Neural progenitor cell (in vitro differentiated cells): ENCODE measurements around the gene ACTR1A. TPM values are rescaled to one million over a fixed set of nuclear protein-coding genes. Genes with fewer than 3 reads are reported as not detected.
A peak's percentile ranks its signal among the peaks of the same experiment; 100 is the strongest.

ENCODE experiments used
- DNase-seq: peaks from one replicate; pipeline ENCODE4 v3.0.0-alpha.2; 2016; ENCODE audit warnings: low spot score
- H2AFZ ChIP-seq: fragments of 200-600 bp; sonication (generic); replicated peaks from 2 replicates; pipeline ENCODE4 v1.6.1; 2016; ENCODE audit warnings: antibody characterized with exemption
- H3F3A ChIP-seq: fragments of 200-600 bp; sonication (generic); 2 replicates; pipeline ENCODE4 v1.6.1; 2016; ENCODE audit warnings: antibody characterized with exemption, low read depth
- H3K27ac ChIP-seq: fragments of 200-600 bp; sonication (generic); 2 replicates; pipeline ENCODE4 v1.5.1; 2016; ENCODE audit warnings: mild to moderate bottlenecking
- H3K27me3 ChIP-seq: fragments of 200-600 bp; sonication (generic); 2 replicates; pipeline ENCODE4 v1.6.1; 2016; ENCODE audit warnings: mild to moderate bottlenecking, moderate library complexity
- H3K36me3 ChIP-seq: fragments of 200-600 bp; sonication (generic); 2 replicates; pipeline ENCODE4 v1.5.1; 2016
- H3K4me1 ChIP-seq: fragments of 200-600 bp; sonication (generic); 2 replicates; pipeline ENCODE4 v1.6.1; 2016; ENCODE audit warnings: mixed run types
- H3K4me2 ChIP-seq: fragments of 200-600 bp; sonication (generic); 2 replicates; pipeline ENCODE4 v1.6.1; 2016
- H3K4me3 ChIP-seq: fragments of 200-600 bp; sonication (generic); 2 replicates; pipeline ENCODE4 v1.5.1; 2016
- H3K79me2 ChIP-seq: fragments of 200-600 bp; sonication (generic); 2 replicates; pipeline ENCODE4 v1.6.1; 2016; ENCODE audit warnings: low read depth
- H3K9ac ChIP-seq: fragments of 200-600 bp; sonication (generic); 2 replicates; pipeline ENCODE4 v1.6.1; 2016
- H3K9me3 ChIP-seq: fragments of 200-600 bp; sonication (generic); 2 replicates; pipeline ENCODE4 v1.5.1; 2016; ENCODE audit warnings: low read depth
- H4K20me1 ChIP-seq: fragments of 200-600 bp; sonication (generic); 2 replicates; pipeline ENCODE4 v1.6.1; 2016; ENCODE audit warnings: low read depth
- H3K27ac Mint-ChIP-seq: 3 replicates; pipeline ENCODE4 v1.8.0; 2021; ENCODE audit warnings: mixed read lengths
- H3K27me3 Mint-ChIP-seq: 2 replicates; pipeline ENCODE4 v1.8.0; 2022; ENCODE audit warnings: low read depth, mild to moderate bottlenecking, inconsistent platforms, moderate library complexity, mixed read lengths; ENCODE audit not compliant: insufficient read depth
- H3K36me3 Mint-ChIP-seq: 3 replicates; pipeline ENCODE4 v1.8.0; 2021; ENCODE audit warnings: mixed read lengths
- H3K4me1 Mint-ChIP-seq: 3 replicates; pipeline ENCODE4 v1.8.0; 2021; ENCODE audit warnings: mixed read lengths
- H3K4me3 Mint-ChIP-seq: 3 replicates; pipeline ENCODE4 v1.8.0; 2021; ENCODE audit warnings: mild to moderate bottlenecking, moderate library complexity, mixed read lengths
- H3K9me3 Mint-ChIP-seq: 3 replicates; pipeline ENCODE4 v1.8.0; 2020; ENCODE audit warnings: mixed read lengths
- EZH2 ChIP-seq: fragments of 200-600 bp; sonication (generic); IDR thresholded peaks from 2 replicates; pipeline ENCODE4 v1.6.1; 2017; ENCODE audit warnings: antibody characterized with exemption, mild to moderate bottlenecking, moderate library complexity
- EZH2phosphoT487 ChIP-seq: fragments of 200-600 bp; sonication (generic); IDR thresholded peaks from 2 replicates; pipeline ENCODE4 v1.6.1; 2017; ENCODE audit warnings: antibody characterized with exemption
- total RNA-seq: library from RNA; depleted of rRNA; stranded (reverse); fragments of >200 nt; gene quantifications from 2 replicates; pipeline ENCODE4 v1.2.3, GENCODE V29; 2015; ENCODE audit warnings: low replicate concordance
- TF ChIP-seq, protein P1 (sequence below): fragments of 200-600 bp; sonication (generic); IDR thresholded peaks from 2 replicates; pipeline ENCODE4 v1.5.1; 2017; ENCODE audit warnings: antibody characterized with exemption, mild to moderate bottlenecking

The ACTR1A gene
- total RNA-seq, 1 donor from 2014 or later: 86.9 TPM

GRCh38 chr10:102450124-102450373 lies 52.5 kb downstream of the ACTR1A start:
- Histone ChIP-seq H3K36me3 (no peaks in the 10 kb centered on the region), H3K27ac (no peak overlapping the region), H3F3A (peaks cover 52% of the 10 kb centered on the region), H4K20me1 (peaks cover 18% of the 10 kb centered on the region), H3K4me1 (peaks cover 28% of the 10 kb centered on the region), H2AFZ (peak overlapping the region; percentile 69), H3K4me2 (peak overlapping the region; percentile 83), H3K4me3 (peak overlapping the region; percentile 82), H3K9ac (no peak overlapping the region), H3K27me3 (peaks cover 9% of the 10 kb centered on the region), H3K79me2 (no peaks in the 10 kb centered on the region), H3K9me3 (no peaks in the 10 kb centered on the region)
- H3K36me3 Mint-ChIP-seq: peaks cover 2% of the 10 kb centered on the region
- H3K4me3 Mint-ChIP-seq: peak overlapping the region; percentile 91
- peak; percentile 11 for TF ChIP-seq EZH2phosphoT487
- no peak for TF ChIP-seq EZH2
- DNase-seq: no peak
- H3K27me3 Mint-ChIP-seq: peaks cover 15% of the 10 kb centered on the region
- peak overlapping the region; percentile 44 for H3K27ac Mint-ChIP-seq
- no peaks in the 10 kb centered on the region for H3K9me3 Mint-ChIP-seq
- peaks cover 28% of the 10 kb centered on the region for H3K4me1 Mint-ChIP-seq

- Histone ChIP-seq H3K4me1 (peaks cover 23% of the 10 kb centered on the region), H3K79me2 (no peaks in the 10 kb centered on the region), H2AFZ (peak overlapping the region; percentile 69), H3K36me3 (no peaks in the 10 kb centered on the region), H3K27ac (no peak overlapping the region), H3F3A (peaks cover 47% of the 10 kb centered on the region), H3K4me3 (peak overlapping the region; percentile 82), H3K9me3 (no peaks in the 10 kb centered on the region), H4K20me1 (peaks cover 18% of the 10 kb centered on the region), H3K27me3 (peaks cover 9% of the 10 kb centered on the region), H3K4me2 (peak overlapping the region; percentile 83), H3K9ac (no peak overlapping the region)
- TF ChIP-seq EZH2: no peak
- TF ChIP-seq EZH2phosphoT487: no peak
- TF ChIP-seq, protein P1, sequence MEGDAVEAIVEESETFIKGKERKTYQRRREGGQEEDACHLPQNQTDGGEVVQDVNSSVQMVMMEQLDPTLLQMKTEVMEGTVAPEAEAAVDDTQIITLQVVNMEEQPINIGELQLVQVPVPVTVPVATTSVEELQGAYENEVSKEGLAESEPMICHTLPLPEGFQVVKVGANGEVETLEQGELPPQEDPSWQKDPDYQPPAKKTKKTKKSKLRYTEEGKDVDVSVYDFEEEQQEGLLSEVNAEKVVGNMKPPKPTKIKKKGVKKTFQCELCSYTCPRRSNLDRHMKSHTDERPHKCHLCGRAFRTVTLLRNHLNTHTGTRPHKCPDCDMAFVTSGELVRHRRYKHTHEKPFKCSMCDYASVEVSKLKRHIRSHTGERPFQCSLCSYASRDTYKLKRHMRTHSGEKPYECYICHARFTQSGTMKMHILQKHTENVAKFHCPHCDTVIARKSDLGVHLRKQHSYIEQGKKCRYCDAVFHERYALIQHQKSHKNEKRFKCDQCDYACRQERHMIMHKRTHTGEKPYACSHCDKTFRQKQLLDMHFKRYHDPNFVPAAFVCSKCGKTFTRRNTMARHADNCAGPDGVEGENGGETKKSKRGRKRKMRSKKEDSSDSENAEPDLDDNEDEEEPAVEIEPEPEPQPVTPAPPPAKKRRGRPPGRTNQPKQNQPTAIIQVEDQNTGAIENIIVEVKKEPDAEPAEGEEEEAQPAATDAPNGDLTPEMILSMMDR: no peak
- DNase-seq: peak; percentile 79
- peaks cover 2% of the 10 kb centered on the region for H3K36me3 Mint-ChIP-seq
- peaks cover 23% of the 10 kb centered on the region for H3K4me1 Mint-ChIP-seq
- no peak overlapping the region for H3K27ac Mint-ChIP-seq
- H3K4me3 Mint-ChIP-seq: peak overlapping the region; percentile 91
- H3K9me3 Mint-ChIP-seq: no peaks in the 10 kb centered on the region
- peaks cover 15% of the 10 kb centered on the region for H3K27me3 Mint-ChIP-seq
Measured at GRCh38 chr10:102449321-102450123, 53.0 kb downstream of the ACTR1A start.

DNA sequence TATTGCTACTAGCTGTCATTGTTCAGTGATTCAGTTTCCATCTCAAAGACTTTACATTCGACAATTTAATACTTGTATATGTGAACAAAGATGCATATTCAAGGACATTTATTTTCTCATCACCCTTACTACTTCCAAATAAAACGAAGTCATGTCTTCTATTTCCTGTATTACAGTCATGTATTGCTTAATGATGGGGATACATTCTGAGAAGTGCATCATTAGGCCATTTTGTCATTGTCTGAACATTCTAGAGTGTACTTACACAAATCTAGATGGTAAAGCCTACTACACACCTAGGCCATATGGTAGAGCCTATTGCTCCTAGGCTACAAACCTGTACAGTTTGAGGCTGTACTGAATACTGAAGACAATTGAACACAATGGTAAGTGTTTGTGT lies 57.7 kb downstream of the ACTR1A start:
- Mint-ChIP-seq H3K4me1 (peaks cover 8% of the 10 kb centered on the region), H3K27me3 (peaks cover 4% of the 10 kb centered on the region), H3K36me3 (no peaks in the 10 kb centered on the region), H3K4me3 (no peak overlapping the region), H3K9me3 (no peaks in the 10 kb centered on the region), H3K27ac (no peak overlapping the region)
- Histone ChIP-seq H4K20me1 (no peaks in the 10 kb centered on the region), H3K9ac (no peak overlapping the region), H3K4me1 (peaks cover 4% of the 10 kb centered on the region), H3K9me3 (no peaks in the 10 kb centered on the region), H3K79me2 (no peaks in the 10 kb centered on the region), H3K4me3 (no peak overlapping the region), H3K4me2 (no peak overlapping the region), H3K27me3 (peaks cover 7% of the 10 kb centered on the region), H3K27ac (no peak overlapping the region), H2AFZ (no peak overlapping the region), H3F3A (peaks cover 11% of the 10 kb centered on the region), H3K36me3 (no peaks in the 10 kb centered on the region)
- DNase-seq: no peak
- TF ChIP-seq EZH2phosphoT487 (no peak), EZH2 (no peak)

- Mint-ChIP-seq H3K27ac (no peak overlapping the region), H3K27me3 (peaks cover 2% of the 10 kb centered on the region), H3K4me3 (no peak overlapping the region), H3K36me3 (no peaks in the 10 kb centered on the region), H3K9me3 (no peaks in the 10 kb centered on the region), H3K4me1 (peaks cover 26% of the 10 kb centered on the region)
- TF ChIP-seq EZH2phosphoT487: no peak
- TF ChIP-seq, protein P1: no peak
- H3K27me3 ChIP-seq: peaks cover 40% of the 10 kb centered on the region
- no peaks in the 10 kb centered on the region for H3K79me2 ChIP-seq
- H3K27ac ChIP-seq: no peak overlapping the region
- no peak overlapping the region for H3K4me2 ChIP-seq
- peaks cover 11% of the 10 kb centered on the region for H3K4me1 ChIP-seq
- H3K4me3 ChIP-seq: no peak overlapping the region
- no peaks in the 10 kb centered on the region for H3K36me3 ChIP-seq
- H3K9me3 ChIP-seq: no peaks in the 10 kb centered on the region
- H3F3A ChIP-seq: peaks cover 12% of the 10 kb centered on the region
- H3K9ac ChIP-seq: no peak overlapping the region
- H2AFZ ChIP-seq: no peak overlapping the region
- no peaks in the 10 kb centered on the region for H4K20me1 ChIP-seq
- no peak for DNase-seq
Measured at GRCh38 chr10:102438374-102438773, 64.1 kb downstream of the ACTR1A start.
